Activated T-helper 1 cell treated with Interleukin-2 at 50 U/mL for 16 hours (primary cell): ENCODE data around the gene RALGPS1.
A peak's percentile ranks its signal among the peaks of the same experiment; 100 is the strongest.

ENCODE experiments used
- DNase-seq: peaks from one replicate; pipeline ENCODE4 v3.0.0-alpha.2; 2020; ENCODE audit warnings: low read depth

The RALGPS1 gene

GRCh38 chr9:126914458-126915280 is at the start of gene RALGPS1:
RALGPS1 (plus strand) TSS chr9:126914782; CDS start chr9:126962290, 47,508 bp downstream.
- peak; percentile 80 for DNase-seq

GRCh38 chr9:126869368-126869767 is 45.2 kb upstream of the RALGPS1 start:
- no peak for DNase-seq

GRCh38 chr9:126872516-126872915 is 42.1 kb upstream of the RALGPS1 start:
- no peak for DNase-seq

GRCh38 chr9:126874546-126875314 is 39.9 kb upstream of the RALGPS1 start:
- DNase-seq, result no peak

- no peak for DNase-seq
These were observed 38.6 kb upstream of the RALGPS1 start for GRCh38 chr9:126875756-126876510.

- no peak for DNase-seq
These were observed 38.1 kb upstream of the RALGPS1 start for GRCh38 chr9:126876531-126876930.

GRCh38 chr9:126877418-126877817 is 37.2 kb upstream of the RALGPS1 start:
- DNase-seq, result no peak

- DNase-seq, result no peak
These were observed 35.3 kb upstream of the RALGPS1 start for GRCh38 chr9:126879288-126879687.

- no peak for DNase-seq
These were observed 34.2 kb upstream of the RALGPS1 start for GRCh38 chr9:126880226-126880946.

GRCh38 chr9:126880947-126881332 is 33.6 kb upstream of the RALGPS1 start:
- no peak for DNase-seq

- no peak for DNase-seq
These were observed 31.8 kb upstream of the RALGPS1 start for GRCh38 chr9:126882746-126883145.

GRCh38 chr9:126883636-126884035 is 30.9 kb upstream of the RALGPS1 start:
- no peak for DNase-seq

- DNase-seq, result no peak
These were observed 29.4 kb upstream of the RALGPS1 start for GRCh38 chr9:126885131-126885641.

- no peak for DNase-seq
These were observed 28.4 kb upstream of the RALGPS1 start for GRCh38 chr9:126886034-126886822.

- DNase-seq, result no peak
These were observed 27.7 kb upstream of the RALGPS1 start for GRCh38 chr9:126886897-126887296.

GRCh38 chr9:126891676-126892075 is 22.9 kb upstream of the RALGPS1 start:
- DNase-seq, result no peak

GRCh38 chr9:126893079-126893478 is 21.5 kb upstream of the RALGPS1 start:
- no peak for DNase-seq

GRCh38 chr9:126894052-126894603 is 20.5 kb upstream of the RALGPS1 start:
- DNase-seq, result no peak

GRCh38 chr9:126902210-126902609 is 12.4 kb upstream of the RALGPS1 start:
- DNase-seq, result no peak

- no peak for DNase-seq
These were observed 10.0 kb upstream of the RALGPS1 start for GRCh38 chr9:126904586-126904985.
